ENCODE results near the gene TAC3.
"Not testable (repeated sequence)": the region's sequence is repeated elsewhere in the genome, so short reads cannot be mapped to it uniquely, and the experiment has no call there.

Gene TAC3

GRCh38 chr12:57031789-57032188 lies 15.5 kb upstream of the TAC3 start:
- no peak for DNase-seq

- no peak for DNase-seq
Observed at GRCh38 chr12:57031138-57031725, 14.9 kb upstream of the TAC3 start.

DNA sequence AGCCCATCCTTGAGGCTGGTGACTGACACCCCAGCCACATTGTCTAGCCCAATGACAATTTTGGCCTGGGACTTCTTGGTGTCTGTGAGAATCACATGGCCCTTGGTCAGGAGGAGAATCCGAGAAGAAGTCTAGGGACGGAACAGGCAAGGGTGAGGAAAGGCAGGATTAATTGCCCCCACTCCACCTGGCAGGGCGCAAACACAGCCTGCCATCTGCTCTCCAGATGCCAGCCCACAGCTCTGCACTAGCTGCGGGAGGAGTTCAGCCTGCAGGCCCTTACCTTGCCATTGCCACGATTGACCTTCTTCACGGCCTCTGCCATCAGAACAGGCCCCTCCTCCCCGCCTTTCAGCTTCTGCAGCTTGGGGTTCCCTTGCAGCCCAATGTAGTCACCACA lies 13.1 kb upstream of the TAC3 start:
- DNase-seq, result no peak

- no peak for DNase-seq
Observed at GRCh38 chr12:57027805-57028153, 11.4 kb upstream of the TAC3 start.

GRCh38 chr12:57027011-57027804 lies 10.9 kb upstream of the TAC3 start:
- DNase-seq, result no peak

- no peak for DNase-seq
Observed at GRCh38 chr12:57025196-57025595, 8.9 kb upstream of the TAC3 start.

DNA sequence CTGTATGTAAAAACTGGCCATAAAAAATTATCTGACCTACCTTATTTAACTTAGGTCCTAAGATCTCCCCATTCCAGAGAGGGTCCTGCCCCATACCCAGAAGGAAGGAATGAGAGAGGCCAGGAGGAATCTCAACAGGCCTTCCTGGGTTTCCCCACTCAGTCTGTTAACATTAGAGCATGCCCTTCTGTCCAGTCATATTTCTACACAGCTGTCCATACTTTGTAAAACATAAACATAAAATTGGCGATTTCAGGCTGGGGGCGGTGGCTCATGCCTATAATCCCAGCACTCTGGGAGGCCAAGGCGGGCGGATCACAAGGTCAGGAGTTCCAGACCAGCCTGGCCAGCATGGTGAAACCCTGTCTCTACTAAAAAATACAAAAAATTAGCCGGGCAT lies 6.0 kb upstream of the TAC3 start:
- not testable (repeated sequence) for DNase-seq

GRCh38 chr12:57019983-57020719 lies 3.8 kb upstream of the TAC3 start:
- no peak for DNase-seq

DNA sequence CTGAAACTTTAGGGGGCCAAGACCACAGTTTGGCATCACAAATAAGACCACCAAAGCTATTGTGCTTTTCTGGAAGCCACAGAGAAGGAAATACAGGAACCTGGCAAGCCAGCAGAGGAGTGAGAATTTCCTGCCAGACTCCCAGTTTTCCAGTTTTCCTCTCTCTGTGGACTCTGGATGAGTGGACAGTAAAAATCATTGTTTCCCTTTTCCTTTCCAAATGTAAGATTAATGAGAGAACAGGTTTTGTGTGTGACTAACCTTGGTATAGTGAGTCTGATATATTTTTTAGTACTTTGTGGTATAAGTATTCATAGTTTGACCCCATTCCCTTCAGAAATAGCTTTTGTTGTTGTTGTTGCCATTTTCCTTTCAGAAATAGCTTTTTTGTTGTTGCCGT lies 2.6 kb upstream of the TAC3 start:
- no peak for DNase-seq

GRCh38 chr12:57018353-57018752 lies 2.0 kb upstream of the TAC3 start:
- not testable (repeated sequence) for DNase-seq

DNA sequence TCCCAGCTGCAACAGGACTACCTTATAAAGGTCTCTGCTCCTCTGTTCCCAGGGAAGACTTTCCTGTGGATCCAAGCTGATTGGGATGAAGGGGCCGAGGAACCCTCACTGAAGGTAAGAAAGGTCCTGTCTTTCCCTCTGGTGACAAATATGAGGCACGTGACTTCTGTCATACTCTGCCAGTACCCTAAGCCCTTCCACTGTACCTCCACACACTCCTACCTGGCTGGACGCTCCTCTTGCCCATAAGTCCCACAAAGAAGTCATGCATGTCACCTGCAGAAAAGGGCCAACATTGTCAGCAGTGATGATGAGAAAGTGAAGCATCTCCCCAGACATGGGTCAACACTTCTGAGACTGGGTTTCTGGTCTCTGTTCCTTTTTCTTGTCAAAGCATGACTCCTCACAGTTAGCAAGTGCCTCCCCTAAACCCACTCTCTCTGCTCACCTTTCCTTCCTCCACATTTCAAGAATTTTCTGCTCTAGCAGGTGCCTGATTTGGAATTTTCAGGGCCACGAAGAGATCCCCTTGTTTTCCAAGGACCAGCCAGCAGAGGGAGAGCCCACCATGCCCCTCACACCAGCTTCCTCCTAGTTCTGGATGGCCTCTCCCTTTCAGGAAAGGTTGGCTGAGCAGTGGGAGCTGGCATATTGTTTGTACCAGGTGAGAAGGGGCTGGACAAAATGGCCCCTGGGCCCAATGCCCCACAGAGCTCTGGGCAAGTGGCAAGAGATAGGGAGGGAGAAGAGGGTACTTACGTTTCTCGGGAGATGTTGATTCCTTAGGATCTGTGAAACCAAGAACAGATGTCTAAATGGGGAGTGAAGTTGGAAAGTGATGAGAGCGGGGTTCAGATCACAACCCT lies 3.5 kb downstream of the TAC3 start:
- no peak for DNase-seq

DNA sequence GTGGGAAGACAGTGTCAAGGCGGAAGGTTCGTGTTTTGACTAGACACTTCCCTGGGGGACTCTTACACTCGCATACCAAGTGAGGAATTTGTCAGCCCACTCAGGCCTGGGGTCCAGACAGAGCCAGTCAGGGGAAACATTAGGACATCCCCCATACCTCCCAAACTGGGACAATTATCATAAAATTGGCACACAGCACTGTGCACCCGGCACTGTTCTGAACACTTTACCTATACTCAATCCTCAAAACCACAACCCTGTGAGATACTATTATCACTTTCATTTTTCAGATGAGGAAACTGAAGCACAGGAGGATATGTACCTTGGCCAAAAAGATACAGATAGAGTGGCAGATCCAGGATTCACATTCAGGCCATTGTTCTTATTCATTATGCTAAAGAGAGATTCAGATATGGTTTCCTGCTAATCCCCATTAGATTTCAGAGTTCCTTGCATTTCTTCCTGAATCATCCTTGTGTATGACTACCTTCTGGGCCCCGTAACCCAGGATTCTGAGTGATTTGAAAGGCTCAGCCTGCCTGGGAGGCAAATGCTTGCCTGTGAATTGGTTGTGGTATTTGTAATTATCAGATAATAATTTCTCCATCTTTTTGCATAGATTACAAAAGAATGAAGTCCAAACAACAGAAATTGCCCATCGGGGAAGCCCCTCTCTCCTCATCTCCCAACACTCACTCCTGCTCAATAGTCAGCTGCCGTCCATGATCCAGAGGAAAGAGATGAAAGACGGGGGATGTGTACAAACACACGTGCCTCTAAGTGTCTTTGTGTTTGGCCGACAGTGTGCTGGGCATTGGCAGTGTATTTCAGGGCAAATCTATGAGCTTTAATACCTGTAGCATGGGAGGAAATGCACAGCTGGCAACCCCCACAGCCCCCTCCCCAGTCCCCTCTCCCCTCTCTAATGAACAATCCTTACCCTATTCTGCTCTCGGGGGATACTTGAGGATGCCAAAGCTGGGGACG lies 4.6 kb downstream of the TAC3 start:
- DNase-seq, result no peak

GRCh38 chr12:57010627-57011247 lies 5.6 kb downstream of the TAC3 start:
- no peak for DNase-seq

DNA sequence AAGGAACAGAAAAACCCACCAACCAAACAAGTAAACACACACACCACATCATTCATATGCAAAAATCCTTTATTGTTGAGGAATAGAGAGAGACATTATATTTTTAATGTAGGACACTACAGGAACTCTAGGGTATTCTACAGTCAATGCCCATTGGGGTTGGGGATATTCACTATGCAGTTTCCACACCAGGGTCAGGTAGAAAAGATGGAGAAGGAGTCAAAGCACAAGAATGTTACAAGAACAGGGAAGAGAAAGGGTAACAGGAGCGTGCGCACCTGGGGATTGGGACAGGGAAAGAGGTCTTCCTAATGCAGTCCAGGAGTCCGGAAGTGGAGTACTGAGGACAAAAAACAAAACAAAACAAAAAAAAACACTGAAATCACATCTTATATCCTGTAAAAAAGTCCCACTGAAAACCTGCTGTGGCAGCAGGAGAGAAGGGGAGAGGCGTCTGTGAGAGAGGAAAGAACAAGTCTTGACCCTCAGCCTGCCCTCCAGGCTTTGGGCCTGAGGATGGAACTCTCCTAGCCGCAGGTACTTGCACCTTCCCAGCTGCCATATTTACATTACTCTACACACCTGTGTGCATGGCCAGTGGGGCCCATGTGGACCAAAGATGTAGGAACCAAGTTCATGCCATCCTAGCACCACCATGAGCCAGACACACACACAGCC lies 6.2 kb downstream of the TAC3 start:
- no peak for DNase-seq

- DNase-seq, result peak; percentile 59
Observed at GRCh38 chr12:57008178-57008577, 8.2 kb downstream of the TAC3 start.

DNA sequence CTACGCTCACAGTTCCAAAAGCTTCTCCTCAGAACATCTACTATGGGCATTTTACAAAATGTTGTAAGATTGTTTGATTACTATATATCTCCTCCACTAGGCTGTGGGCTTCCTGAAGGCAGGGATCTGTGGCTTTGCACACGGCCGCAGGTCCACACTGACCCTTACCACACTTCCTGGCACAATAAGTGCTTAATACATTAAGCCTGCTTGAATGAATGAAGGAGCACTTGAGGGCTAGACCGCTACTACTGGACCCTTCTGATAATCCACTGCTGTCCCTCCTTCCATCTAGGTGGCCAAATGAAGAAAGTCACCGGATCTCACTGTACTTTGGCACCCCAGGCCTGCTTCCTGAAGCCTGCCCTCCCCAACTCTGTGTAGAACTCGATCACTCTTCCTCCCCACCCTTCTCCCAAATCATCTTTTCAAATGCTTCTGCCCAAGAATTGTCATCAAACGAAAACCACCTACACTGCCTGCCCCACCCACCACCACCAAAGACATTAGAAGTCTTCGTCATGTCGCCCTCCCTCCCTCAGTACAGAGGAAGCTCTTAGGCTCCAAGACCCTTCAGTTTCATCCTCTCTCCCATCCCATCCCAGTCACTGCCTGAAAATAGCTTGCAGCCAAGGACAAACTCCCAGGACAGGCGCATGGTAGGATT lies 9.4 kb downstream of the TAC3 start:
- DNase-seq, result no peak

DNA sequence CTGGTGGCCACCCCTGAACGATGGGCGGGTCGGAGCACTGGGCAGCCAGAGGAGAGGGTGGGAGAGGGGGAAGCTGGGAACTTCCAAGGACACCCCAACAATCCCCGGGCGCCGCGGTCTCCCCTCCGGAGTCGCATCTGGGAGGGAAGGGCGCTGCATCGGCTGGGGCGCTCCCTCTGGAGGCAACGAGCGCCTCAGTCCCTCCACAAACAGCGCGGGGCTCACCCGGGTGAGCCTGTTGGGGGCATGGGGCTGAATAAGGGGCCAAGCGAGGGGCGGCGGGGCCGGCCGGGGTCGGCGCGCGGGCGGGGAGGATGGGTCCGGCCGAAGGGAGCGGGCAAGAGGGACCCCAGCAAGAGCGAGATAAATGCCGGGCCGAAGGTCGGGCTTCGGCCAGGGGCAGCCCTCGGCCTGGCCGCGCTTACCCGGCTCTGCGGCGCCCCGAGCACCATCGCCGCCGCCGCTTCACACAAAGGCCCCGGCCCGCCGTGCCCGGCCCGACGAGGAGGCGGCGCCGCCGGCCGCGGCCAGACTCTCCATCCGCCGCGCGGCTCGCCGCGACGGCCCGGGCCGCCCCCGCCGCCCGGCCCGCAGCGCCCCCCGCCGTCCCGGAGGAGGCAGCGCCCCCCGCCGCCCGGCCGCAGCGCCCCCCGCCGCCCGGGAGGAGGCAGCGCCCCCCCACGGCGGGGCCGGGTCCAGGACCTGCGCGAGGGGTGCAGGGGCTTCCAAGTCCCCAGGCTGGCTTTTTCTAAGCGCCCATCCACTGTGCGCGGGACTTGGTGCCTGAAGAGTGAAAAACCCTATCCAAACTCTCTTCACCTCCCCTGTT lies 10.1 kb downstream of the TAC3 start, which contains the start of gene ZBTB39:
TSS of gene ZBTB39 (minus strand) at position 567 of the 829 bp plus-strand sequence. CDS start 1,629 bp downstream, outside the sequence.
- peak; percentile 67 for DNase-seq

- no peak for DNase-seq
Observed at GRCh38 chr12:57004651-57005050, 11.7 kb downstream of the TAC3 start.

DNA sequence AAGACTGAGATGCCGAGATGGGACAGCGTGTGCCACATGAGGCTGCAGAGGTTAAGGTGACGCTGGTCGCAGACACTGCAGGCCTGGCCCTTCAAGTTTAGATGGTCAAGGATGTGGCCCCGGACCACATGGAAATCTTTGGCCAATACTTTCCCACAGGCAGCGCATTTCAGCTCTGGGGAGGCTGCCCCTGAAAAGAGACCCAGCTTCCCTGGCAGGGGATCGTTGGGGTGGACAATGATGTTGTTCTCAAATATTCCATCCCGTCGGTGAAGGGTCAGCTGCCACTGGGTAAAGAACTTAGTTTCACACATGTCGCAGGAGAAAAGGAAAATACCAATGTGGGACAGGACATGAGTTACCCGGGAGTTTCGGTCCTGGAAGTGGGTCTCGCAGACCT lies 12.9 kb downstream of the TAC3 start:
- DNase-seq, result no peak
